ENCODE results near the gene ZBTB21. TPM values are rescaled to one million over a fixed set of nuclear protein-coding genes. Genes with fewer than 3 reads are reported as not detected.

Gene ZBTB21
- total and polyA plus RNA-seq, 9 of the 15 experiments (the other 6 are each of a cell fraction or from before 2014, with no cell fraction given) = 2.2 to 15.2 (median 8.7) TPM

DNA sequence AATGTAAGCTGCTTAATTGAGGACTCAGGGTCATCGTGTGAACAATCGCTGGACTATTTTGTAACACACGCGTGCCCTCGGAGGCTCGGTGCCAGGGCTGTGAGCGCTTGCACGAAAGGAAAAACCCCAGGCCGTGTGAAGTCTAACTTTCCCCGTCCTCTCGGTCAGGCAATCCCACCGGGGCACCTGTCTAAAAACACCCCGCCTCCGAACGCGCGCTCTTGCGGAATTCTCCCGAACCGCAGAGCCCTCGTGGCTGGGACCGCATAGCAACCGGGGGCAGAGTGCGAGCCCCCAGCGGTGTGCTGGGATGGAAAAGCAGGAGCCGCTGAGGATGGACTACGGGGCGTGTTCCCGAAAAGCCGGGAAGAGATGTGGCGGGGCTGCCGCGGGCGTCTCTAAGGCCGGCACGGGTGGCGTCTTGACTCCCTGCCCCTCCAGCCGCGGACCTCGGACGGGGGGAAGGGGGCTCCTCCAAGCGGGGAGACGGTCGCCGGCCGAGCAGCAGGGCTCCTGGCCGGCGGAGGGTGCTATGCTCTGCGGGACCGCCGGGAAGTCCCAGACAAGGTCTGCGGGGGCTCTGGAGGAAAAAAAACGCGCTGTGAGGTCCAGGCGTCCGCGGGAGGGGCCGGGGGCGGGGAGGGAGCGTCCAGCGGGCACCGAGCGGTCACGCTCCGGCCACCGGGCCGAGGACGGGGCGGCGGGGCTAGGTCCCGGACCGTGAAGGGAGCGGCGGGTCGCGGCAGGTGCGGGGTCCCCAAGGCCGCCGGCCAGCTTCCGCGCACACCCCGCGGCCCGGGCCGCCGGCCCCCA is 936 bp downstream of the ZBTB21 start (continued):
- TF ChIP-seq BRF2 (IDR thresholded peaks at IDR 0.05; ENCODE audit: borderline replicate concordance, insufficient read depth, insufficient read length) (no peak), ZBTB1 (CRISPR knock-in tag; IDR thresholded peaks at IDR 0.05; ENCODE audit: borderline replicate concordance, low read depth) (peak; percentile 61; the same call in 1 of the 2 replicates), FOXP1 (CRISPR knock-in tag; IDR thresholded peaks at IDR 0.05) (no peak), STAG1 (CRISPR knock-in tag; IDR thresholded peaks at IDR 0.05; ENCODE audit: borderline replicate concordance) (peak; percentile 24; the same call in 1 of the 2 replicates), ZNF140 (CRISPR knock-in tag; IDR thresholded peaks at IDR 0.05) (no peak), ZNF778 (CRISPR knock-in tag; IDR thresholded peaks at IDR 0.05) (no peak), PML (IDR thresholded peaks at IDR 0.05; ENCODE audit: low read length) (no peak), KLF6 (CRISPR knock-in tag; IDR thresholded peaks at IDR 0.05; ENCODE audit: borderline replicate concordance) (no peak), PCBP1 (IDR thresholded peaks at IDR 0.05; ENCODE audit: low read depth, low read length, poor library complexity, severe bottlenecking) (no peak), POLR2AphosphoS2 (IDR thresholded peaks at IDR 0.05; ENCODE audit: low read length) (peak; percentile 33; the same call in 1 of the 2 replicates), MCM7 (IDR thresholded peaks at IDR 0.05) (no peak), PRMT5 (CRISPR knock-in tag; IDR thresholded peaks at IDR 0.05) (no peak), ESRRA (IDR thresholded peaks at IDR 0.05; ENCODE audit: borderline replicate concordance, low read depth) (no peak), ELF1 (tag; IDR thresholded peaks at IDR 0.05) (no peak), SAP30 (IDR thresholded peaks at IDR 0.05; ENCODE audit: borderline replicate concordance, insufficient read depth, low read depth, low read length, poor library complexity, severe bottlenecking) (peak; percentile 61), TEAD2 (tag; IDR thresholded peaks at IDR 0.05) (no peak), GATA2 (CRISPR knock-in tag; IDR thresholded peaks at IDR 0.05) (no peak), RAD21 (CRISPR knock-in tag; conservative IDR thresholded peaks at IDR 0.05 in 1 of 2, IDR thresholded peaks at IDR 0.05 in 1 of 2) (peak in 1 of 2 experiments; percentile 25; a peak in 2 of 4 replicates), CHD1 (IDR thresholded peaks at IDR 0.05; ENCODE audit: low read length) (peak; percentile 67), ZNF311 (CRISPR knock-in tag; IDR thresholded peaks at IDR 0.05) (no peak), MAX (CRISPR knock-in tag; IDR thresholded peaks at IDR 0.05) (peak; percentile 65), HDAC3 (IDR thresholded peaks at IDR 0.05; ENCODE audit: borderline replicate concordance, partially characterized antibody) (no peak)
- TF ChIP-seq, protein P1, sequence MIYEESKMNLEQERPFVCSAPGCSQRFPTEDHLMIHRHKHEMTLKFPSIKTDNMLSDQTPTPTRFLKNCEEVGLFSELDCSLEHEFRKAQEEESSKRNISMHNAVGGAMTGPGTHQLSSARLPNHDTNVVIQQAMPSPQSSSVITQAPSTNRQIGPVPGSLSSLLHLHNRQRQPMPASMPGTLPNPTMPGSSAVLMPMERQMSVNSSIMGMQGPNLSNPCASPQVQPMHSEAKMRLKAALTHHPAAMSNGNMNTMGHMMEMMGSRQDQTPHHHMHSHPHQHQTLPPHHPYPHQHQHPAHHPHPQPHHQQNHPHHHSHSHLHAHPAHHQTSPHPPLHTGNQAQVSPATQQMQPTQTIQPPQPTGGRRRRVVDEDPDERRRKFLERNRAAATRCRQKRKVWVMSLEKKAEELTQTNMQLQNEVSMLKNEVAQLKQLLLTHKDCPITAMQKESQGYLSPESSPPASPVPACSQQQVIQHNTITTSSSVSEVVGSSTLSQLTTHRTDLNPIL (CRISPR knock-in tag; IDR thresholded peaks at IDR 0.05) = no peak
- TF ChIP-seq, protein P2, sequence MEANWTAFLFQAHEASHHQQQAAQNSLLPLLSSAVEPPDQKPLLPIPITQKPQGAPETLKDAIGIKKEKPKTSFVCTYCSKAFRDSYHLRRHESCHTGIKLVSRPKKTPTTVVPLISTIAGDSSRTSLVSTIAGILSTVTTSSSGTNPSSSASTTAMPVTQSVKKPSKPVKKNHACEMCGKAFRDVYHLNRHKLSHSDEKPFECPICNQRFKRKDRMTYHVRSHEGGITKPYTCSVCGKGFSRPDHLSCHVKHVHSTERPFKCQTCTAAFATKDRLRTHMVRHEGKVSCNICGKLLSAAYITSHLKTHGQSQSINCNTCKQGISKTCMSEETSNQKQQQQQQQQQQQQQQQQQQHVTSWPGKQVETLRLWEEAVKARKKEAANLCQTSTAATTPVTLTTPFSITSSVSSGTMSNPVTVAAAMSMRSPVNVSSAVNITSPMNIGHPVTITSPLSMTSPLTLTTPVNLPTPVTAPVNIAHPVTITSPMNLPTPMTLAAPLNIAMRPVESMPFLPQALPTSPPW (CRISPR knock-in tag; IDR thresholded peaks at IDR 0.05) = peak; percentile 43; the same call in 1 of the 2 replicates

All from K562 (cell line).